Gastrocnemius medialis (tissue), 4 donors: ENCODE results near the gene SLC25A23. TPM values are rescaled to one million over a fixed set of nuclear protein-coding genes. Genes with fewer than 3 reads are reported as not detected.
A peak's percentile ranks its signal among the peaks of the same experiment; 100 is the strongest.

Experiments
- ATAC-seq, 2 donors: fragments of 150-250 bp; one replicate each; pipeline ENCODE4 v1.9.1; 2016
- DNase-seq, 2 donors: peaks; one replicate each; pipeline ENCODE4 v3.0.0-alpha.2; 2019
- H3K27ac ChIP-seq, 4 donors: fragments of 200-600 bp; sonication (generic); 1 replicate in 1 of 4; 2 replicates in 3 of 4; pipeline ENCODE4 v1.5.1; 2016 to 2018; ENCODE audit warnings: mild to moderate bottlenecking in 2 of 4, moderate library complexity in 1 of 4
- H3K27me3 ChIP-seq, 3 donors: fragments of 200-600 bp; sonication (generic) in 2 of 3; 1 replicate in 1 of 3; 2 replicates in 2 of 3; pipeline versions ENCODE4 v1.5.1 to v1.6.0; 2016 to 2019; ENCODE audit warnings: mild to moderate bottlenecking in 1 of 3, moderate library complexity in 1 of 3
- H3K36me3 ChIP-seq, 2 donors: fragments of 200-600 bp; sonication (generic) in 1 of 2; one replicate each; pipeline ENCODE4 v1.5.1; 2017 to 2018
- H3K4me1 ChIP-seq, 2 donors: fragments of 200-600 bp; sonication (generic) in 1 of 2; one replicate each; pipeline ENCODE4 v1.5.1; 2016 to 2017; ENCODE audit warnings: mild to moderate bottlenecking in 2 of 2
- H3K4me3 ChIP-seq, 4 donors: fragments of 200-600 bp; sonication (generic) in 3 of 4; 1 replicate in 1 of 4; 2 replicates in 3 of 4; pipeline ENCODE4 v1.5.1; 2016 to 2019; ENCODE audit warnings: mild to moderate bottlenecking in 2 of 4
- H3K9me3 ChIP-seq, 3 donors: fragments of 200-600 bp; sonication (generic) in 2 of 3; 1 replicate in 1 of 3; 2 replicates in 2 of 3; pipeline ENCODE4 v1.5.1; 2016 to 2019
- CTCF ChIP-seq, 5 experiments: fragments of 450-650 bp in 3 of 5; fragments of 200-600 bp in 2 of 5; sonication (generic) in 2 of 5; IDR thresholded peaks in 4 of 5; conservative IDR thresholded peaks in 1 of 5; 1 replicate in 4 of 5; 2 replicates in 1 of 5; pipeline ENCODE4 v1.5.1; 2016 to 2019; ENCODE audit warnings: antibody characterized with exemption in 5 of 5, mild to moderate bottlenecking in 3 of 5, moderate library complexity in 3 of 5
- POLR2A ChIP-seq, 2 donors: fragments of 450-650 bp; IDR thresholded peaks; one replicate each; pipeline ENCODE4 v1.6.1; 2017; ENCODE audit warnings: antibody characterized with exemption in 2 of 2, mild to moderate bottlenecking in 2 of 2, moderate library complexity in 2 of 2
- in situ Hi-C, 4 donors: fragments of 200-750 bp; cut with MboI; loops; one replicate each; pipeline versions ENCODE4 v1.15.0 to v1.8.0; 2017; ENCODE audit warnings: low sequenced_read_pairs in 4 of 4
- intact Hi-C: fragments of 100-400 bp; cut with DNase I; formaldehyde crosslinking; loops from one replicate; pipeline ENCODE4 v1.15.1; 2023; ENCODE audit warnings: low total_unique reads
- total RNA-seq, 4 donors: library from RNA; depleted of rRNA; stranded (reverse); fragments of >200 nt; gene quantifications; one replicate each; pipeline versions ENCODE4 v1.1.0 to v1.2.3, GENCODE V29; 2016

Gene SLC25A23
- total RNA-seq, 4 donors from 2014 or later = 61.7 to 73.6 (median 65.0) TPM

- ATAC-seq (no peak), DNase-seq (no peak)
- Histone ChIP-seq H3K36me3 (peaks cover 0 to 3% of the 10 kb centered on the region in 2 donors), H3K9me3 (no peaks in the 10 kb centered on the region), H3K4me1 (peaks cover 6 to 15% of the 10 kb centered on the region in 2 donors), H3K4me3 (no peak overlapping the region), H3K27ac (no peak overlapping the region), H3K27me3 (no peaks in the 10 kb centered on the region)
- intact Hi-C loops = no loop called here
- in situ Hi-C loops = loop anchor here in 1 of 4 donors (25.0 kb wide), 1 partner anchor 342 kb away; the partner anchor contains the start of genes GPR108 and TRIP10
- TF ChIP-seq POLR2A (IDR thresholded peaks at IDR 0.05) (no peak), CTCF (IDR thresholded peaks at IDR 0.05 in 4 of 5, conservative IDR thresholded peaks at IDR 0.05 in 1 of 5) (no peak)
Observed at GRCh38 chr19:6394831-6395230, 64.8 kb downstream of the SLC25A23 start.

GRCh38 chr19:6393983-6394412 is 65.6 kb downstream of the SLC25A23 start:
- in situ Hi-C loops = loop anchor here in 1 of 4 donors (25.0 kb wide), 1 partner anchor 343 kb away; the partner anchor contains the start of genes GPR108 and TRIP10
- intact Hi-C loops = loop anchor here (1.0 kb wide), 2 partner anchors 21 to 30 kb away; partner anchors contain the start of gene KHSRP
- peak overlapping the region; percentile 83 to 93 (median 88) for H3K27ac ChIP-seq
- peaks cover 0 to 12% of the 10 kb centered on the region in 2 donors for H3K36me3 ChIP-seq
- DNase-seq = peak in 1 of 2 donors; percentile 23
- peaks cover 6 to 15% of the 10 kb centered on the region in 2 donors for H3K4me1 ChIP-seq
- peak overlapping the region; percentile 68 to 97 (median 90) for H3K4me3 ChIP-seq
- H3K27me3 ChIP-seq = no peaks in the 10 kb centered on the region
- no peaks in the 10 kb centered on the region for H3K9me3 ChIP-seq
- TF ChIP-seq POLR2A (IDR thresholded peaks at IDR 0.05) (no peak), CTCF (IDR thresholded peaks at IDR 0.05 in 4 of 5, conservative IDR thresholded peaks at IDR 0.05 in 1 of 5) (no peak)
- ATAC-seq = no peak

GRCh38 chr19:6393074-6393982 is 66.3 kb downstream of the SLC25A23 start, which contains the start of gene GTF2F1:
Gene GTF2F1 (minus strand): TSS chr19:6393164. CDS start chr19:6392995, 169 bp downstream.
- peaks cover 6 to 15% of the 10 kb centered on the region in 2 donors for H3K4me1 ChIP-seq
- no peaks in the 10 kb centered on the region for H3K27me3 ChIP-seq
- peak within 1 kb of the TSS; percentile 83 to 93 (median 88) for H3K27ac ChIP-seq
- peaks cover 0 to 18% of the 10 kb centered on the region in 2 donors for H3K36me3 ChIP-seq
- intact Hi-C loops (loop anchor here (1.0 kb wide), 2 partner anchors 20 to 31 kb away; partner anchors contain the start of gene KHSRP), in situ Hi-C loops (loop anchor here in 1 of 4 donors (25.0 kb wide), 1 partner anchor 344 kb away; the partner anchor contains the start of genes GPR108 and TRIP10)
- H3K4me3 ChIP-seq = peak within 1 kb of the TSS; percentile 68 to 97 (median 90)
- TF ChIP-seq POLR2A (IDR thresholded peaks at IDR 0.05) = peak in 1 of 2 donors; percentile 18
- peak in 1 of 5 experiments; percentile 8 for TF ChIP-seq CTCF (IDR thresholded peaks at IDR 0.05 in 4 of 5, conservative IDR thresholded peaks at IDR 0.05 in 1 of 5)
- peak; percentile 97 for ATAC-seq
- peak; percentile 80 to 83 for DNase-seq
- H3K9me3 ChIP-seq = no peaks in the 10 kb centered on the region

GRCh38 chr19:6392221-6393073 is 67.1 kb downstream of the SLC25A23 start:
- intact Hi-C loops = loop anchor here (1.0 kb wide), 2 partner anchors 19 to 32 kb away; partner anchors contain the start of gene KHSRP

More at GRCh38 chr19:6392221-6393073, 67.1 kb downstream of the SLC25A23 start:
- ATAC-seq (peak in 1 of 2 donors; percentile 13), DNase-seq (no peak)
- peaks cover 6 to 15% of the 10 kb centered on the region in 2 donors for H3K4me1 ChIP-seq
- TF ChIP-seq POLR2A (IDR thresholded peaks at IDR 0.05) (no peak), CTCF (IDR thresholded peaks at IDR 0.05 in 4 of 5, conservative IDR thresholded peaks at IDR 0.05 in 1 of 5) (no peak)
- H3K4me3 ChIP-seq = peak overlapping the region; percentile 68 to 97 (median 90)
- H3K27me3 ChIP-seq = no peaks in the 10 kb centered on the region
- H3K36me3 ChIP-seq = peaks cover 0 to 27% of the 10 kb centered on the region in 2 donors
- H3K27ac ChIP-seq = peak overlapping the region; percentile 83 to 93 (median 88)
- in situ Hi-C loops = loop anchor here in 1 of 4 donors (25.0 kb wide), 1 partner anchor 345 kb away; the partner anchor contains the start of genes GPR108 and TRIP10
- no peaks in the 10 kb centered on the region for H3K9me3 ChIP-seq
